Type B pancreatic cell (in vitro differentiated cells): ENCODE results near the gene G6PC3. TPM values are rescaled to one million over a fixed set of nuclear protein-coding genes. Genes with fewer than 3 reads are reported as not detected.

ENCODE experiments used
- DNase-seq: peaks from one replicate; pipeline ENCODE4 v3.0.0; 2021; ENCODE audit warnings: mixed read lengths; ENCODE audit not compliant: unreplicated experiment; ENCODE audit errors: extremely low spot score
- H3K27ac Mint-ChIP-seq: 2 replicates; pipeline ENCODE4 v1.8.0; 2021; ENCODE audit warnings: mild to moderate bottlenecking, mixed read lengths
- H3K27me3 Mint-ChIP-seq: 2 replicates; pipeline ENCODE4 v1.8.0; 2021; ENCODE audit warnings: mixed read lengths
- H3K36me3 Mint-ChIP-seq: 2 replicates; pipeline ENCODE4 v1.8.0; 2021; ENCODE audit warnings: mixed read lengths
- H3K4me1 Mint-ChIP-seq: one replicate; pipeline ENCODE4 v1.8.0; 2021; ENCODE audit warnings: mixed read lengths; ENCODE audit not compliant: unreplicated experiment
- H3K4me3 Mint-ChIP-seq: 2 replicates; pipeline ENCODE4 v1.8.0; 2021; ENCODE audit warnings: mild to moderate bottlenecking, mixed read lengths
- H3K9me3 Mint-ChIP-seq: 2 replicates; pipeline ENCODE4 v1.8.0; 2021; ENCODE audit warnings: mixed read lengths
- CTCF ChIP-seq: fragments of 200-600 bp; sonication (generic); conservative IDR thresholded peaks from 2 replicates; pipeline ENCODE4 v1.5.0; 2021; ENCODE audit warnings: antibody characterized with exemption, mild to moderate bottlenecking
- total RNA-seq: library from RNA; stranded (reverse); gene quantifications from 2 replicates; pipeline ENCODE4 v1.2.1, GENCODE V29; 2021; ENCODE audit warnings: low replicate concordance

Gene G6PC3
- total RNA-seq, 1 donor from 2014 or later = 63.7 TPM

- H3K36me3 Mint-ChIP-seq = no peaks in the 10 kb centered on the region
- H3K4me3 Mint-ChIP-seq = no peak overlapping the region
- H3K27ac Mint-ChIP-seq = no peak overlapping the region
- H3K9me3 Mint-ChIP-seq = no peaks in the 10 kb centered on the region
- no peaks in the 10 kb centered on the region for H3K27me3 Mint-ChIP-seq
- DNase-seq = no peak
- no peak for TF ChIP-seq CTCF
- peaks cover 9% of the 10 kb centered on the region for H3K4me1 Mint-ChIP-seq
Observed at GRCh38 chr17:44109312-44109630, 38.7 kb downstream of the G6PC3 start.

- DNase-seq = no peak
- H3K27ac Mint-ChIP-seq = no peak overlapping the region
- H3K27me3 Mint-ChIP-seq = no peaks in the 10 kb centered on the region
- TF ChIP-seq CTCF = no peak
- H3K36me3 Mint-ChIP-seq = no peaks in the 10 kb centered on the region
- H3K4me3 Mint-ChIP-seq = no peak overlapping the region
- peaks cover 9% of the 10 kb centered on the region for H3K4me1 Mint-ChIP-seq
- no peaks in the 10 kb centered on the region for H3K9me3 Mint-ChIP-seq
Observed at GRCh38 chr17:44110011-44110686, 39.6 kb downstream of the G6PC3 start.

GRCh38 chr17:44110823-44111633, 40.5 kb downstream of the G6PC3 start:
- Mint-ChIP-seq H3K4me1 (peaks cover 12% of the 10 kb centered on the region), H3K9me3 (no peaks in the 10 kb centered on the region), H3K27me3 (no peaks in the 10 kb centered on the region), H3K36me3 (no peaks in the 10 kb centered on the region), H3K4me3 (peak overlapping the region; percentile 52), H3K27ac (no peak overlapping the region)
- no peak for TF ChIP-seq CTCF
- DNase-seq = peak; percentile 86

GRCh38 chr17:44111777-44112176, 41.2 kb downstream of the G6PC3 start:
- TF ChIP-seq CTCF = no peak
- H3K36me3 Mint-ChIP-seq = no peaks in the 10 kb centered on the region
- DNase-seq = no peak
- peaks cover 12% of the 10 kb centered on the region for H3K4me1 Mint-ChIP-seq
- H3K27me3 Mint-ChIP-seq = no peaks in the 10 kb centered on the region
- no peak overlapping the region for H3K4me3 Mint-ChIP-seq
- no peaks in the 10 kb centered on the region for H3K9me3 Mint-ChIP-seq
- H3K27ac Mint-ChIP-seq = peak overlapping the region; percentile 34

GRCh38 chr17:44112284-44113280, 42.0 kb downstream of the G6PC3 start:
- no peak for TF ChIP-seq CTCF
- Mint-ChIP-seq H3K27me3 (no peaks in the 10 kb centered on the region), H3K4me1 (peaks cover 12% of the 10 kb centered on the region), H3K9me3 (no peaks in the 10 kb centered on the region), H3K27ac (peak overlapping the region; percentile 66), H3K36me3 (no peaks in the 10 kb centered on the region), H3K4me3 (peak overlapping the region; percentile 71)
- DNase-seq = no peak
